ENCODE results near the gene RANBP2.
"Not testable (repeated sequence)": the region's sequence is repeated elsewhere in the genome, so short reads cannot be mapped to it uniquely, and the experiment has no call there.

DNA sequence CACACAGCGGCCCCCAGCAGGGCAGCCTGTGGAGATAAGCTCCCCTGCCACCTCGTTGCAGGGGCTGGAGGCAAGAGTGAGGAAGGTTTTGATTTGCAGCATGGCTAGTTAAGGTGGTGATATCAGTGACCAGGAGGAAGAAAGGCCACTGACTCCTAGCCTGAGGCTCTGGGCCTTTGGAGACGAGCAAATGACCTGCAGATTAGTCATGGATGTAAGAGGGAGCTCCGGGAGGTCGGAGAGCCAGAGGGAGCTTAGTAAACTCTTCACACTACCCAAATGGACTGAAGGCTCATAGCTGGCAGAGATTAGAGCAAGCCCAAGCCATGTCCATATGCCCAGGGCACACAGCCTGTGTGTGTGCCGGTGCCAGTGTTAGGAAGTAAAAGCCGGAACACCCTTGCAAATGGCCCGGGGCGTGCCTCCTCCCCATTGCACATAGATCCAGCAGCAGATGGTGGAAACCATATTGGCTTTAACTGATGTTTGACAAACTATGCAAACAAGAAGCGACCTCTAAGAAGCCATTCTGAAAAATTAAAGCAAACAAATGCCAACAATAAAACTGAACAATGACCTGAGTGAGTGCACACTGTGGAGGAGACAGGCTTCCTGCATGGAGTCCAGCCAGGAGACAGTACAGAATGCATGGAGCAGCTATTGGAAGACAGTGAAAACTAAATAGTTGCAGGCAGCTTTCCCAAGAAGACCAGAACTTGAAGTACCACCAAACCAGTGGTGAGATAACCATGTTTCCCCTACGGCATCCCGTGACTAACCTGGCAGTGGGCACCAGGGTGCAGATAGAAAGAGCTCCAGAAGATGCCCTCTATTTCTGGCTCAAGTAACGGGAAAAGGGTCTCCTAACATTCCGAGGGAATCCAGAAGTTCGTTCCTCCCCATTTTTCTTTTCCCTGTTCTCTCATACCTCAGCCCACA lies 30.2 kb upstream of the RANBP2 start:
- TF ChIP-seq, protein P1, sequence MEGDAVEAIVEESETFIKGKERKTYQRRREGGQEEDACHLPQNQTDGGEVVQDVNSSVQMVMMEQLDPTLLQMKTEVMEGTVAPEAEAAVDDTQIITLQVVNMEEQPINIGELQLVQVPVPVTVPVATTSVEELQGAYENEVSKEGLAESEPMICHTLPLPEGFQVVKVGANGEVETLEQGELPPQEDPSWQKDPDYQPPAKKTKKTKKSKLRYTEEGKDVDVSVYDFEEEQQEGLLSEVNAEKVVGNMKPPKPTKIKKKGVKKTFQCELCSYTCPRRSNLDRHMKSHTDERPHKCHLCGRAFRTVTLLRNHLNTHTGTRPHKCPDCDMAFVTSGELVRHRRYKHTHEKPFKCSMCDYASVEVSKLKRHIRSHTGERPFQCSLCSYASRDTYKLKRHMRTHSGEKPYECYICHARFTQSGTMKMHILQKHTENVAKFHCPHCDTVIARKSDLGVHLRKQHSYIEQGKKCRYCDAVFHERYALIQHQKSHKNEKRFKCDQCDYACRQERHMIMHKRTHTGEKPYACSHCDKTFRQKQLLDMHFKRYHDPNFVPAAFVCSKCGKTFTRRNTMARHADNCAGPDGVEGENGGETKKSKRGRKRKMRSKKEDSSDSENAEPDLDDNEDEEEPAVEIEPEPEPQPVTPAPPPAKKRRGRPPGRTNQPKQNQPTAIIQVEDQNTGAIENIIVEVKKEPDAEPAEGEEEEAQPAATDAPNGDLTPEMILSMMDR (IDR thresholded peaks at IDR 0.05; ENCODE audit: low read depth, low read length, poor library complexity, severe bottlenecking), result not testable (repeated sequence)
- not testable (repeated sequence) for TF ChIP-seq EZH2phosphoT487 (IDR thresholded peaks at IDR 0.05; ENCODE audit: borderline replicate concordance, low read length)
